K562 (cell line): ENCODE results near the gene SPDYE4.

Experiments
- BRD9 ChIP-seq: fragments of 450-650 bp; IDR thresholded peaks from 2 replicates; pipeline ENCODE4 v1.6.1; 2018; ENCODE audit warnings: low read depth; ENCODE audit not compliant: partially characterized antibody
- GTF2F1 ChIP-seq: IDR thresholded peaks from 2 replicates; pipeline ENCODE4 v1.6.1; 2011; ENCODE audit warnings: low read depth, low read length, improper control_type of control experiment
- KAT7 ChIP-seq: sonication (generic); formaldehyde crosslinking; IDR thresholded peaks from 2 replicates; pipeline ENCODE4 v1.8.0; 2022; ENCODE audit warnings: missing genetic modification reagents, mild to moderate bottlenecking, borderline replicate concordance
- SLC30A9 ChIP-seq: fragments of 250-450 bp; sonication (Bioruptor Pico); IDR thresholded peaks from 2 replicates; pipeline ENCODE4 v1.8.0; 2022; ENCODE audit warnings: mild to moderate bottlenecking, moderate library complexity
- TF ChIP-seq, protein P1 (sequence below): fragments of 450-650 bp; formaldehyde crosslinking; IDR thresholded peaks from 2 replicates; pipeline ENCODE4 v1.4.0; 2020; ENCODE audit warnings: mild to moderate bottlenecking, mixed read lengths
- TF ChIP-seq, protein P2 (sequence below): sonication (generic); formaldehyde crosslinking; IDR thresholded peaks from 2 replicates; pipeline ENCODE4 v1.4.0; 2020; ENCODE audit warnings: mild to moderate bottlenecking, missing genetic modification reagents
- TF ChIP-seq, protein P3 (sequence below): fragments of 450-650 bp; IDR thresholded peaks from 2 replicates; pipeline ENCODE4 v1.6.1; 2017; ENCODE audit warnings: antibody characterized with exemption
- TF ChIP-seq, protein P4 (sequence below), 3 experiments: IDR thresholded peaks in 2 of 3; conservative IDR thresholded peaks in 1 of 3; 2 replicates each; pipeline ENCODE4 v1.5.1; 2011 to 2012; ENCODE audit warnings: low read length in 3 of 3, mild to moderate bottlenecking in 3 of 3, control low read depth in 2 of 3, improper control_type of control experiment in 1 of 3, inconsistent platforms in 1 of 3, low read depth in 1 of 3, mixed read lengths in 1 of 3, moderate library complexity in 1 of 3; ENCODE audit not compliant: insufficient read depth in 2 of 3

DNA sequence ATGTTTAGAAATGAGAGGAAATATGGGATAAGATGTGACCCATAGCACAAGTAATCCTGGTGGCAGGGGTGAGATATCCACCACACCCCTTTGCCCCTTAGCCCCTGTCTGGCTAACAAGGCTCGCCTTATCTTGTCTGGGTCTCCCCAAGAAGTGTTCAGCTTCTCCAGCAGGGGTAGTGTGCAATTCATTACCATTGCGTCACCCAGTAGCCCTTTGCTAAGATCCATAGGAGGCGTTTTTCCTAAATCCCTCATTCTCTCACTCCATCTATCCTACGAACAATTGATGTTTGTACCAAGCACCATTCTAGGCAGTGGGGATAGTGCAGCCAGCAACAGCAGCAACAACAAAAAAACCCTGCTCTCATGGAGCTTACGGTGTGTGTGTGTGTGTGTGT, 44.5 kb downstream of the SPDYE4 start:
- TF ChIP-seq SLC30A9 (CRISPR knock-in tag) (no peak), BRD9 (no peak), GTF2F1 (no peak), KAT7 (no peak)
- TF ChIP-seq, protein P1, sequence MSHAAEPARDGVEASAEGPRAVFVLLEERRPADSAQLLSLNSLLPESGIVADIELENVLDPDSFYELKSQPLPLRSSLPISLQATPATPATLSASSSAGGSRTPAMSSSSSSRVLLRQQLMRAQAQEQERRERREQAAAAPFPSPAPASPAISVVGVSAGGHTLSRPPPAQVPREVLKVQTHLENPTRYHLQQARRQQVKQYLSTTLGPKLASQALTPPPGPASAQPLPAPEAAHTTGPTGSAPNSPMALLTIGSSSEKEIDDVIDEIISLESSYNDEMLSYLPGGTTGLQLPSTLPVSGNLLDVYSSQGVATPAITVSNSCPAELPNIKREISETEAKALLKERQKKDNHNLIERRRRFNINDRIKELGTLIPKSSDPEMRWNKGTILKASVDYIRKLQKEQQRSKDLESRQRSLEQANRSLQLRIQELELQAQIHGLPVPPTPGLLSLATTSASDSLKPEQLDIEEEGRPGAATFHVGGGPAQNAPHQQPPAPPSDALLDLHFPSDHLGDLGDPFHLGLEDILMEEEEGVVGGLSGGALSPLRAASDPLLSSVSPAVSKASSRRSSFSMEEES (CRISPR knock-in tag): no peak
- TF ChIP-seq, protein P2, sequence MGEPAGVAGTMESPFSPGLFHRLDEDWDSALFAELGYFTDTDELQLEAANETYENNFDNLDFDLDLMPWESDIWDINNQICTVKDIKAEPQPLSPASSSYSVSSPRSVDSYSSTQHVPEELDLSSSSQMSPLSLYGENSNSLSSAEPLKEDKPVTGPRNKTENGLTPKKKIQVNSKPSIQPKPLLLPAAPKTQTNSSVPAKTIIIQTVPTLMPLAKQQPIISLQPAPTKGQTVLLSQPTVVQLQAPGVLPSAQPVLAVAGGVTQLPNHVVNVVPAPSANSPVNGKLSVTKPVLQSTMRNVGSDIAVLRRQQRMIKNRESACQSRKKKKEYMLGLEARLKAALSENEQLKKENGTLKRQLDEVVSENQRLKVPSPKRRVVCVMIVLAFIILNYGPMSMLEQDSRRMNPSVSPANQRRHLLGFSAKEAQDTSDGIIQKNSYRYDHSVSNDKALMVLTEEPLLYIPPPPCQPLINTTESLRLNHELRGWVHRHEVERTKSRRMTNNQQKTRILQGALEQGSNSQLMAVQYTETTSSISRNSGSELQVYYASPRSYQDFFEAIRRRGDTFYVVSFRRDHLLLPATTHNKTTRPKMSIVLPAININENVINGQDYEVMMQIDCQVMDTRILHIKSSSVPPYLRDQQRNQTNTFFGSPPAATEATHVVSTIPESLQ (CRISPR knock-in tag): no peak
- TF ChIP-seq, protein P3, sequence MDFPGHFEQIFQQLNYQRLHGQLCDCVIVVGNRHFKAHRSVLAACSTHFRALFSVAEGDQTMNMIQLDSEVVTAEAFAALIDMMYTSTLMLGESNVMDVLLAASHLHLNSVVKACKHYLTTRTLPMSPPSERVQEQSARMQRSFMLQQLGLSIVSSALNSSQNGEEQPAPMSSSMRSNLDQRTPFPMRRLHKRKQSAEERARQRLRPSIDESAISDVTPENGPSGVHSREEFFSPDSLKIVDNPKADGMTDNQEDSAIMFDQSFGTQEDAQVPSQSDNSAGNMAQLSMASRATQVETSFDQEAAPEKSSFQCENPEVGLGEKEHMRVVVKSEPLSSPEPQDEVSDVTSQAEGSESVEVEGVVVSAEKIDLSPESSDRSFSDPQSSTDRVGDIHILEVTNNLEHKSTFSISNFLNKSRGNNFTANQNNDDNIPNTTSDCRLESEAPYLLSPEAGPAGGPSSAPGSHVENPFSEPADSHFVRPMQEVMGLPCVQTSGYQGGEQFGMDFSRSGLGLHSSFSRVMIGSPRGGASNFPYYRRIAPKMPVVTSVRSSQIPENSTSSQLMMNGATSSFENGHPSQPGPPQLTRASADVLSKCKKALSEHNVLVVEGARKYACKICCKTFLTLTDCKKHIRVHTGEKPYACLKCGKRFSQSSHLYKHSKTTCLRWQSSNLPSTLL: no peak
- TF ChIP-seq, protein P4, sequence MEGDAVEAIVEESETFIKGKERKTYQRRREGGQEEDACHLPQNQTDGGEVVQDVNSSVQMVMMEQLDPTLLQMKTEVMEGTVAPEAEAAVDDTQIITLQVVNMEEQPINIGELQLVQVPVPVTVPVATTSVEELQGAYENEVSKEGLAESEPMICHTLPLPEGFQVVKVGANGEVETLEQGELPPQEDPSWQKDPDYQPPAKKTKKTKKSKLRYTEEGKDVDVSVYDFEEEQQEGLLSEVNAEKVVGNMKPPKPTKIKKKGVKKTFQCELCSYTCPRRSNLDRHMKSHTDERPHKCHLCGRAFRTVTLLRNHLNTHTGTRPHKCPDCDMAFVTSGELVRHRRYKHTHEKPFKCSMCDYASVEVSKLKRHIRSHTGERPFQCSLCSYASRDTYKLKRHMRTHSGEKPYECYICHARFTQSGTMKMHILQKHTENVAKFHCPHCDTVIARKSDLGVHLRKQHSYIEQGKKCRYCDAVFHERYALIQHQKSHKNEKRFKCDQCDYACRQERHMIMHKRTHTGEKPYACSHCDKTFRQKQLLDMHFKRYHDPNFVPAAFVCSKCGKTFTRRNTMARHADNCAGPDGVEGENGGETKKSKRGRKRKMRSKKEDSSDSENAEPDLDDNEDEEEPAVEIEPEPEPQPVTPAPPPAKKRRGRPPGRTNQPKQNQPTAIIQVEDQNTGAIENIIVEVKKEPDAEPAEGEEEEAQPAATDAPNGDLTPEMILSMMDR (IDR thresholded peaks at IDR 0.05 in 2 of 3, conservative IDR thresholded peaks at IDR 0.05 in 1 of 3; ENCODE audit: insufficient read depth in 2 of 3, low read depth in 1 of 3, low read length in 3 of 3): no peak
